Activated naive CD8-positive, alpha-beta T cell treated with anti-CD3 and anti-CD28 coated beads, Interleukin-2, amount 10 ng/mL, durations not matched to agents 7 days and 5 days (primary cell): ENCODE results near the gene LDAH. TPM values are rescaled to one million over a fixed set of nuclear protein-coding genes. Genes with fewer than 3 reads are reported as not detected.
A peak's percentile ranks its signal among the peaks of the same experiment; 100 is the strongest.

ENCODE experiments used
- ATAC-seq: fragments of 150-1000 bp; cut with Tn5 transposase; one replicate; pipeline ENCODE4 v1.10.0; 2021; ENCODE audit warnings: low read depth, moderate library complexity
- POLR2A ChIA-PET: fragments of 350-600 bp; sonication (Branson Sonifier 250); formaldehyde crosslinking; loops from one replicate; lab custom pipeline; 2021; ENCODE audit warnings: antibody characterized with exemption; lab: Charles Lee
- DNase-seq: peaks from one replicate; pipeline ENCODE4 v3.0.0; 2021
- H3K27ac Mint-ChIP-seq: one replicate; pipeline ENCODE4 v1.8.0; 2022; ENCODE audit warnings: mild to moderate bottlenecking, mixed read lengths
- H3K27me3 Mint-ChIP-seq: one replicate; pipeline ENCODE4 v1.8.0; 2022; ENCODE audit warnings: mild to moderate bottlenecking, moderate library complexity, mixed read lengths
- H3K36me3 Mint-ChIP-seq: one replicate; pipeline ENCODE4 v1.8.0; 2021; ENCODE audit warnings: mild to moderate bottlenecking, mixed read lengths
- H3K4me1 Mint-ChIP-seq: one replicate; pipeline ENCODE4 v1.8.0; 2021; ENCODE audit warnings: mixed read lengths
- H3K4me3 Mint-ChIP-seq: one replicate; pipeline ENCODE4 v1.8.0; 2022; ENCODE audit warnings: mild to moderate bottlenecking, moderate library complexity, mixed read lengths
- H3K9me3 Mint-ChIP-seq: one replicate; pipeline ENCODE4 v1.8.0; 2021; ENCODE audit warnings: mixed read lengths
- total RNA-seq, 2 experiments: library from RNA; stranded (reverse); gene quantifications; one replicate each; pipeline ENCODE4 v1.2.3, GENCODE V29; 2021

Gene LDAH
- total RNA-seq, 2 experiments from 2014 or later: 19.1 to 21.8 TPM

DNA sequence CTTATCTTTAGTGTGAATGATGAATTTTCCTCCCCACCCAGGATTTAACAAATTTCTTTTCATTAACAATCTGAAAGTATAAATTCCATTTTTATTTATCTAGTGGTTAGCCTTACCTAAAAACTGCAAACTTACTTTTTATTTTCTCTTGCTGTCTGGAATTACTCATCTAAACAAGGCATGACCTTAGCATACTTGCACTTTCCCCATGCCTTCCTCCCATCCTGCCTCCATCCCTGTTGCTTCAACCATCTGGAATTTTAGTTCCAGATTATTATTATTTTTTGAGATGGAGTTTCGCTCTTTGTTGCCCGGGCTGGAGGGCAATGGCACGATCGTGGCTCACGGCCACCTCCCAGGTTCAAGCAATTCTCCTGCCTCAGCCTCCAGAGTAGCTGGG, 120.3 kb downstream of the LDAH start:
- Mint-ChIP-seq H3K9me3 (no peaks in the 10 kb centered on the region), H3K36me3 (peaks cover 6% of the 10 kb centered on the region), H3K27ac (no peak overlapping the region), H3K4me1 (peaks cover 11% of the 10 kb centered on the region), H3K4me3 (no peak overlapping the region), H3K27me3 (no peaks in the 10 kb centered on the region)
- ATAC-seq: no peak
- no peak for DNase-seq
- POLR2A ChIA-PET: no interaction called here

DNA sequence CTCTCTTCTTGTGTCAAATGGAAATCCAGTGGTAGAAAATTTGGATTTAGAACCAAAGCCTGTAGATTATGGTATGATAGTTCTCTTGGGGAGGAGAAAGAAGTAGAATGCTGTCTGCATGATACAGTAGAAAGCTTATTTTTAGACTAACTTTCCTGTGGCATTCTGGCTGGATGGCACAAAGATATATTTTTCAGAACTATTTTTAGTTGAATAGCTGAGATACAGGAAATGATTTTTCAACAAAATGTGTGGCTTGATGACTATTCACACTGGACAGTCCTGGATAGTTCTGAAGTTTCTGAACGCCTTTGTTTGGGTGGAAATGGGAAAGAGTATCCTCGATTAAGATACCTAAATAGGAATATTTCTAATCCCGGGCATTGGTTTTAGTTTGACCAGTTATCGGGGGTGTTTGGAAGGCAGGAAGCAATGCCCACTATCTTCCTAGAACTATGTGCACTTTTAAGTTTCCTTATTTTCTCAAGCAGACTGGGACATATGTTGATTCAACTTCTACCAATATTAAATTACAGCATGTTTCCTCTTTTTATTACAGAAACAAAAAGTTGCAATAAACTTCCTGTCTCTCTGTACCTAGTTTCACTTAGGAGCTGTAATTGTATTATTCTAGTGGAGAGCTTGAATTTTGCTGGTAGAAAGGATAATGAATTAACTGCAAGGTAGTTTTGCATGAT, 123.8 kb downstream of the LDAH start:
- no peaks in the 10 kb centered on the region for H3K27me3 Mint-ChIP-seq
- peaks cover 8% of the 10 kb centered on the region for H3K36me3 Mint-ChIP-seq
- ATAC-seq (no peak), DNase-seq (no peak)
- H3K27ac Mint-ChIP-seq: peak overlapping the region; percentile 23
- H3K4me3 Mint-ChIP-seq: no peak overlapping the region
- no peaks in the 10 kb centered on the region for H3K9me3 Mint-ChIP-seq
- POLR2A ChIA-PET: no interaction called here
- H3K4me1 Mint-ChIP-seq: peaks cover 11% of the 10 kb centered on the region

DNA sequence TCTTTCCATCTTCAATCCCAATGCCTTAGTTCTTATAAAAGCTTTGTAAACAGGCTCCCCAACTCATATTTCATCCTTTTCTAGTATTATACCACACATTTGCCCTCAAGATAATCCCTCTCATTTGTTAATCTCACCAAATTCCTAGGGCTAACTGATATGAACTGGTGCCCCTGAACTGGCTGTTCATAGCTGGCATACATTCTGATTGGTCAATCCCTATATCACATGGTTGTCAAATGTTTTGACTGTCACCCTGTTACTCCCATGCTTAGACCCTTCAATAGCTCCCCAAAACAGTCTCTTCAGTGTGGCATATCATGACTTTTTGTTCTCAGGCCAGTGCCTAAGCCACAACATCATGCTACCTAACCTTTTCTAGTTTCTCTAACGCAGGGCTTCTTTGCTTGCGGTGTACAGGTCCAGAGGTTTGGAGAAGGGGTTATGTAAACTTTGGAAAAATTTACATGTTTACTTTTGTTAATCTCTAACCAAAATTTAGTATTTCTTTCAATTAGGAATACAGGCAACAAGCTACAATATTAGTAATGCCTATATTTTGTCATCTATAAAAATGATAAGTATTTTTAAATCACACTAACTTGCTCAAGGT, 125.5 kb downstream of the LDAH start:
- Mint-ChIP-seq H3K4me1 (peaks cover 11% of the 10 kb centered on the region), H3K36me3 (peaks cover 8% of the 10 kb centered on the region), H3K9me3 (no peaks in the 10 kb centered on the region), H3K27me3 (no peaks in the 10 kb centered on the region), H3K27ac (no peak overlapping the region), H3K4me3 (no peak overlapping the region)
- DNase-seq: no peak
- POLR2A ChIA-PET: no interaction called here
- ATAC-seq: no peak

DNA sequence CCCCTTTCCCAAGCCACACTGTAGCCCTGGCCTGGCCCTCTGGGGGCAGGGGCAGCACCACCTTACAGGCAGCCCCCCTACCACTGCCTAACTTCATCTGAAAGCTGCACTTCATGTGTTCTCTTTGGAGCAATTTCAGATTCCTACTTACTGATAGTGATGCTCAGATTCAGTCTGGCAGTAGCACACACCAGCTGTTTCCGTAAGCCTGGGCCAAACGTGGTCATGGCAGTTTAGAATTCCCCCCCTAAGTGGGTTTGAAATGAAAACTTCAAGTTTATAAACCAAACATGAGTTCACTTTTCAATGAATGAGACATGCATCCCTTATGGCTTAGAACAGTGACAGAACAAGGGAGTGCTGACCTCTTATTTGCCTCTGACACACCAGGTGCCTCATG, 126.5 kb downstream of the LDAH start:
- H3K27ac Mint-ChIP-seq: no peak overlapping the region
- peaks cover 7% of the 10 kb centered on the region for H3K36me3 Mint-ChIP-seq
- DNase-seq (no peak), ATAC-seq (no peak)
- no peaks in the 10 kb centered on the region for H3K27me3 Mint-ChIP-seq
- peaks cover 11% of the 10 kb centered on the region for H3K4me1 Mint-ChIP-seq
- no peaks in the 10 kb centered on the region for H3K9me3 Mint-ChIP-seq
- POLR2A ChIA-PET: no interaction called here
- no peak overlapping the region for H3K4me3 Mint-ChIP-seq

DNA sequence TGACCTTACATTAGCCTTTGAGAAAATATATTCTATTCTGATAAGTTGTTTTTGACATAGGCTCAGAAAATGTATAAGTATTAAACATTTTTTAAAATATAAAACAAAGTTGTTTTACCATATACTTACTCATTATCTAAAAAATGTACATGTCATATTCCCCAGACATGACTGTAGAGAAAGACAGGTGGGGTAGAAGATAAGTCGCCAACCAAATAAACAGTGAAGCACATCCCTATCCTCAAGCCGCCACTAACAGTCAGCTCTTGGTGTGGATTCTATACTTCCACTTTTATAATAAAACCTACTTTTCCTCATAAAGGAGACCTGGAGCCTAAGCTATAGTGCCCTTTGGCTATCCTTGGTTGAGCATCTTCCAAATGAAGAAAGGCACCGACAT, 129.6 kb downstream of the LDAH start:
- no peaks in the 10 kb centered on the region for H3K27me3 Mint-ChIP-seq
- POLR2A ChIA-PET: no interaction called here
- ATAC-seq: no peak

DNA sequence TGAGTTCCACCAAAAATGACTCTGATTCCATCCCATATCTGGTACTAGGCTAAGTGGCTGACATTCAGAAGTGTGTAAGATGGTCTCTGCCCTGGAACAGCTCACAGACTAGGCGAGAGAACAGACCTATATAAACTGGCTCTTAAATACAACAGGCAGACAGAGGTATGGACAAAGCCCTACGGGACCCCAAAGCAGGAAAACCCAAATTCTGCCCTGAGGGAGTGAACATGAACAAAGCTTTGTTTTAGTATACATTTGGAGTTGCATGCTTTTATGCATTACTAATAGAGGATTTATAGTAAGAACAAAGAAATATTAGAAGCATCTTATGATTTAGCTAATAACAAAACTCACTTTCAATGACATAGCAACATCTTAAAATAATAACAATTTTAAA, 130.8 kb downstream of the LDAH start:
- POLR2A ChIA-PET: no interaction called here
- no peak for ATAC-seq
- H3K27me3 Mint-ChIP-seq: no peaks in the 10 kb centered on the region
- no peak for DNase-seq
- peaks cover 18% of the 10 kb centered on the region for H3K36me3 Mint-ChIP-seq
- H3K4me1 Mint-ChIP-seq: no peaks in the 10 kb centered on the region
- no peak overlapping the region for H3K27ac Mint-ChIP-seq
- no peak overlapping the region for H3K4me3 Mint-ChIP-seq
- H3K9me3 Mint-ChIP-seq: no peaks in the 10 kb centered on the region

More for the DNA sequence above, 129.6 kb downstream of the LDAH start:
- Mint-ChIP-seq H3K27ac (no peak overlapping the region), H3K4me3 (no peak overlapping the region), H3K9me3 (no peaks in the 10 kb centered on the region), H3K4me1 (no peaks in the 10 kb centered on the region), H3K36me3 (peaks cover 10% of the 10 kb centered on the region)
- no peak for DNase-seq

DNA sequence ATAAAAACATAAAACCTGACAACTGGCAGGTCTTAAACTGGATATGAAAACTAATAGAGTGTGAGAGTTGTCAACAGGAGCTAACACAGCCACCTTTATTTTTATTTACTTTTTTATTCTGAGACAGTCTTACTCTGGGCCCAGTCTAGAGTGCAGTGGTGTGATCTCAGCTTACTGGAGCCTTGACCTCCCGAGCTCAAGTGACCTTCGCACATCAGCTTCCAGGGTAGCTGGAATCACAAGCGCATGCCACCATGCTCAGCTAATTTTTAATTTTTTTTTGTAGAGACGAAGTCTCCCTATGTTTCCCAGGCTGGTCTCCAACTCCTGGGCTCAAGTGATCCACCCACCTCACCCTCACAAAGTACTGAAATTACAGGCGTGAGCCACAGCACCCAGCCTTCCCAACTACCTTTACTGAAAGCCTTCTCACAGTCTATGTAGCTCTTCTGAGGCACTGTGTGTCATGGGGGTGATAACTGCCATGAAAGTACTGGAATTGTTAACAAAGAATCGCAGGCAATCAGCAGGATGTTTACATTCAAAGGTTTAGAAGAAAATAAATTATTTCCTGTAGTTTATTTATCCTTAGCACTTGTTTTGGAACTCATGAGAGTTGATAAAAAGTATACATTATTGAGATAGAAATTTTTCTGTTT, 131.7 kb downstream of the LDAH start:
- ATAC-seq: no peak
- peaks cover 20% of the 10 kb centered on the region for H3K36me3 Mint-ChIP-seq

DNA sequence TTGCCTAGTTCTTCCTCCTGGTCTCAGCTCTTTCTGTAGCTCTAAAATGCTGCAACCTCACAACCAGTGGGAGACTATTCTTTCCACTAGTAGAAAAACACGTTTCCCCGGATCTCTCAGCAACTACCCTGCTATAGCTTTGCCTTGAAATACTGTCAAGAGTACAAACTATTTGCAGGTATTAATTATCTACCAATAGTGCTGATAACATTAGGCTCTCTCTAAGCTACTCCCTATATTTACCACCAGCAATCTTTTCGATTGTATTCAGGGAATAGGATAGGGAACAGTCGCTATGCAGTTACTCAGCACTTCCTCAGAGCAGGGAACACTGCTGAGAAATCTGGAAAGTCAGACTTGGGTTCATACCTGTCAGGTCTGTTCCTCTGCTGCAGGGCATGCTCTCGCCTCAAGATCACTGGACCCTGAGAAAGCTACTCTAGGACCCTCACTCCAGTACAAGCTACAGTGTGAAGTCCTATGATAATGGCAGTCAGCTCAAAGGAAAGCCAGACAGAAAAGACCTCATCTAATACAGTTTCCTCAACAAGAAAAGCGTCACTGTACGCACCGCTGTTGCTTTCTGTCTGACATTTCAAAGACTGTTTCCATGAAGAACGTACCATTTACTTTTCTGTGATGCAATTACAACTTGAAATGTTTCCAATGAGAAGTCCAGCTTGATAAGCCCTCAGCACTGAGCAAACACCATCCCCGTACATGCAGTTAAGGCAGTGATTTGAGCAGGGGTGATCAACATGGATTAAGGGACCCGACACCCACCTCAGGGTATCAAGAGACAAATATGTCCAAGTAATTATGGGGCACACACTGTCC, 133.3 kb downstream of the LDAH start:
- no peak for ATAC-seq
- POLR2A ChIA-PET: no interaction called here
- Mint-ChIP-seq H3K36me3 (peaks cover 21% of the 10 kb centered on the region), H3K4me3 (no peak overlapping the region), H3K27ac (no peak overlapping the region), H3K9me3 (no peaks in the 10 kb centered on the region), H3K4me1 (no peaks in the 10 kb centered on the region), H3K27me3 (no peaks in the 10 kb centered on the region)
- DNase-seq: no peak

More for the DNA sequence above, 131.7 kb downstream of the LDAH start:
- DNase-seq: no peak
- POLR2A ChIA-PET: no interaction called here
- no peak overlapping the region for H3K27ac Mint-ChIP-seq
- no peaks in the 10 kb centered on the region for H3K4me1 Mint-ChIP-seq
- no peak overlapping the region for H3K4me3 Mint-ChIP-seq
- H3K27me3 Mint-ChIP-seq: no peaks in the 10 kb centered on the region
- no peaks in the 10 kb centered on the region for H3K9me3 Mint-ChIP-seq

DNA sequence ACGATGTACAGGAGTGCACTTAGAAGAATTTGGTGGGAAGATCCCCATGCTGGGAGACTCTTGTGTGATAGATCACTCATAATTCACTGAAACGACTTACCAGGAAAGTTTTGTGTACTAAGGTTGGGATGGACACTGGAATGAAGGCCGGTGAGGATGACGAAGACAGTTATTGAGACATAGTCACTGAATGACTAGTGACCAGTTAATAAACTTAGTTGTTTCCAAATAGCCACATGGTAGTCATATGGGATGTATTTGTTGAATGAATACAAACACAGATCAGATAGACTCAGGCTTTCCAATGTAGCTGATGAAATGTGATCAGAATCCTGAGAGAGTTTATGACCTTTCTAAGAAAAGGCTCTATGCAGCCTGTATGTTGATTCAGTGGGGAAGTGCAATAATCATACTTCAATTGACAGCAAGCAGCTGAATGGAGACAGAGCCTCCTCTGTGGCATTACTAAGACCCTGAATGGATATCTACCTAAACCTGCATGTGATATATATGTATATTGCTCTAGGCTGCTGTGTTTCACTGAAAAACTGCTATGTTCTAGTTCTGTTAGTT, 135.6 kb downstream of the LDAH start:
- POLR2A ChIA-PET: no interaction called here
- Mint-ChIP-seq H3K27ac (no peak overlapping the region), H3K4me1 (no peaks in the 10 kb centered on the region), H3K9me3 (no peaks in the 10 kb centered on the region), H3K4me3 (no peak overlapping the region), H3K36me3 (peaks cover 24% of the 10 kb centered on the region), H3K27me3 (no peaks in the 10 kb centered on the region)
- DNase-seq (no peak), ATAC-seq (no peak)

DNA sequence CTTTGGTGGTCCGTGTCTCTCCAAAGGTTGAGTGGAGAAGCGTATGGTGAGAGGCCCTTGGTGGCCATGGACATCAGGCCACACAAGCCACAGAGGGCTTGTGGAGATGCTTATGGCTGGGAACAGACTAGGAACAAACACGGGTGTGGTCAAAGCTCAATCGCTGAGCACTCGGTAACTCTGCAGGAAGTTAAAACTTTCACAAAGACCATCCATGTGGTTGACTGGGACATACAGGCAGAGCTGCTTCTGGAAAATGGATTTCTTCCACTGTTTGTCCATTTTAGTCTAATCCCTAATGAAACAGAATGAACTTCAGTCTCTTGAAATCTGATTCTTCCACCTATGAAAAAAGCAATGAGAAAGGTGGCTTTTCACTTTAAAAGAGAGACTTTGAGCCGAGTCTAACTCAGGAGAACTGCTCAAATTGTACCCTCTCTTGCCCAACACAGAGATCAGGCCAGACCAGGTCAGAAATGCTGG, 138.3 kb downstream of the LDAH start:
- H3K4me3 Mint-ChIP-seq: no peak overlapping the region
- H3K4me1 Mint-ChIP-seq: no peaks in the 10 kb centered on the region
- peaks cover 24% of the 10 kb centered on the region for H3K36me3 Mint-ChIP-seq
- ATAC-seq (no peak), DNase-seq (no peak)
- H3K27ac Mint-ChIP-seq: no peak overlapping the region
- POLR2A ChIA-PET: no interaction called here
- H3K9me3 Mint-ChIP-seq: no peaks in the 10 kb centered on the region
- no peaks in the 10 kb centered on the region for H3K27me3 Mint-ChIP-seq

DNA sequence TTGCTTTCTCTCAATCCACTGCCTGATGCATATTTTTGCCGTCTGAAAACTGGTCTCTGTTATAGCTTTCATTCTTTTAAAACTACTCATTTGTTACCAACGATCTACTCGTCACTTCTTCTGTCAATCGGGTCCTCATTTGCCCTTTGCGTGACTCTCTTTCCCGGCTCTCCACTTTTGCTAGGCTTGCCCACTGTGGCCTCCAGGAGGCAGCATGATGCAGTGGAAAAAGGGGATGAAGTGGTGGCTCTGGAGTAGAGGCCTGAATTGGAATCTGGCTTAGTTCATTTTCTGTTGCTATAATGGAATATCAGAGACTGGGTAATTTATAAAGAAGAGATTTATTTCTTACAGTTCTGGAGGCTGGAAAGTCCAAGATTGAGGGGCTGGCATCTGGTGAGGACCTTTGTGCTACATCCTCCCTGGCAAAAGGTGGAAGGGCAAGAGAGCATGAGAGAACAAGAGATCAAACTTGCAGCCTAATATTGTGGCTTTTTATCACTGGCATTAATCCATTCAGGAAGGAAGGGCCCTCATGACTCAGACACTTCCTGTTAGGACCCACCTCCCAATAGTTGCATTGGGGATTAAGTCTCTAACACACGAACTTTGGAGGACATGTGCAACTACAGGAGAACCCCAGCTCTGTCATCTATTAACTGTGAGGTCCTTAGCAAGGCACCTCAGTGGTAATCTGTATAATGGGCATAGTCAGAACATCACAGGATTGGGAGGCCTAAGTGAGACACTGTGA, 140.6 kb downstream of the LDAH start:
- H3K4me1 Mint-ChIP-seq: no peaks in the 10 kb centered on the region
- POLR2A ChIA-PET: no interaction called here
- H3K27me3 Mint-ChIP-seq: no peaks in the 10 kb centered on the region
- no peak overlapping the region for H3K27ac Mint-ChIP-seq
- no peak overlapping the region for H3K4me3 Mint-ChIP-seq
- DNase-seq (no peak), ATAC-seq (no peak)
- H3K36me3 Mint-ChIP-seq: peaks cover 11% of the 10 kb centered on the region
- H3K9me3 Mint-ChIP-seq: no peaks in the 10 kb centered on the region

DNA sequence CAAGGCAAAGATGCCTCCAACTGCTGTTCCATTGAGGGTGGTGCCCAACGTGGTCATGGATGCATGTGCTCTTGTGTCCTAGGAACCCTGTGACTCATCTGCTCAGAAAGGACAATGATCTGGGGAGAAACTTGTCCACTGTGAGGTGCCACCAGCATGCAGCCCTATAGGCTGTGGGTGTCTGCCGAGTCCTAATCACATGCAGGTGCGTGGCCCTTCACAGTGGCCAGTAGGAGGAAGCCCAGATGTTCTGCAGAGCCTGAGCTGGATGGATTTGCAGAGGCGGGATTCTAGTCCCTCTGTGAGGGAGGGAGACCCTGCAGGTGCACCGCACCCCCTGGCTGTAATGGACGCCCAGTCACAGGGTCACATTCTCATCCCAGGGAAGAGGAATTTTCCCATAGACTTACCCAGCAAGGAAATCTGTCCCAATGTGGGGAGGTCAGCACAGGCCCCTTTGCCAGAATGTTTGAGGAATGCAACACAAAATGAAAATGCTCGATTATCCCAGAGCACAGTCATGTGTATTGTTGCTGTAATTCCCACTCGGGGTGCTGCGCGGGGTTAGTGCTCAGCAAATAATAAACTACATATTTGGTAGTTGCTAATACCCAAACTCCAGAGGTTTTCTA, 142.0 kb downstream of the LDAH start:
- no peak for DNase-seq
- Mint-ChIP-seq H3K27ac (no peak overlapping the region), H3K27me3 (no peaks in the 10 kb centered on the region), H3K9me3 (no peaks in the 10 kb centered on the region), H3K4me1 (no peaks in the 10 kb centered on the region), H3K36me3 (peaks cover 2% of the 10 kb centered on the region), H3K4me3 (no peak overlapping the region)
- no peak for ATAC-seq
- POLR2A ChIA-PET: no interaction called here
